T47D (cell line): Measurements from ENCODE around the gene NOS3.
"Not testable (repeated sequence)": the region's sequence is repeated elsewhere in the genome, so short reads cannot be mapped to it uniquely, and the experiment has no call there.

Experiments
- DNase-seq, 2 experiments: peaks; one replicate each; pipeline versions ENCODE4 v3.0.0 to v3.0.0-alpha.2; 2011 to 2012; ENCODE audit warnings: low read depth in 1 of 2, low spot score in 1 of 2
- JUND ChIP-seq: IDR thresholded peaks from 2 replicates; pipeline ENCODE4 v1.6.1; 2012; ENCODE audit warnings: low read depth
- in situ Hi-C: cut with HindIII; loops from 2 replicates; pipeline ENCODE4 v1.10.0; 2016; ENCODE audit warnings: low sequenced_read_pairs, low pct_unique_long_range_greater_than_20kb

The NOS3 gene

GRCh38 chr7:151017370-151017952, 26.6 kb downstream of the NOS3 start:
- no peak for TF ChIP-seq JUND
- in situ Hi-C loops = no loop called here
- no peak for DNase-seq

- no peak for TF ChIP-seq JUND
- peak in 1 of 2 experiments; percentile 32 for DNase-seq
- in situ Hi-C loops = no loop called here
Measured at GRCh38 chr7:151017953-151018420, 27.2 kb downstream of the NOS3 start.

- no peak for TF ChIP-seq JUND
- peak in 1 of 2 experiments; percentile 72 for DNase-seq
- in situ Hi-C loops = no loop called here
Measured at GRCh38 chr7:151018421-151019129, 27.8 kb downstream of the NOS3 start.

- DNase-seq = no peak
- in situ Hi-C loops = no loop called here
- TF ChIP-seq JUND = no peak
Measured at GRCh38 chr7:151019130-151019447, 28.3 kb downstream of the NOS3 start.

- TF ChIP-seq JUND = no peak
- in situ Hi-C loops = no loop called here
- DNase-seq = no peak
Measured at GRCh38 chr7:151020231-151020630, 29.4 kb downstream of the NOS3 start.

- in situ Hi-C loops = no loop called here
- DNase-seq = no peak
- TF ChIP-seq JUND = no peak
Measured at GRCh38 chr7:151023232-151023631, 32.4 kb downstream of the NOS3 start.

GRCh38 chr7:151024435-151025056, 33.7 kb downstream of the NOS3 start, which contains the start of gene ATG9B:
ATG9B (minus strand) TSS chr7:151024494; CDS start chr7:151024423, 71 bp downstream.
- no peak for DNase-seq
- in situ Hi-C loops = no loop called here
- no peak for TF ChIP-seq JUND

GRCh38 chr7:151025924-151026671, 35.3 kb downstream of the NOS3 start:
- no peak for DNase-seq
- no peak for TF ChIP-seq JUND
- in situ Hi-C loops = no loop called here

GRCh38 chr7:151026771-151027727, 36.2 kb downstream of the NOS3 start:
- DNase-seq, in situ Hi-C loops: not testable (repeated sequence)

- DNase-seq, in situ Hi-C loops: not testable (repeated sequence)
Measured at GRCh38 chr7:151027728-151028130, 36.9 kb downstream of the NOS3 start.

- no peak for TF ChIP-seq JUND
- in situ Hi-C loops = no loop called here
- DNase-seq = peak; percentile 97 to 99
Measured at GRCh38 chr7:151028131-151028947, 37.5 kb downstream of the NOS3 start, which contains the start of gene ABCB8. ABCB8 (plus strand) TSS chr7:151028450; CDS start chr7:151028516, 66 bp downstream.
